Superior temporal gyrus (tissue), 1 donor: Measurements from ENCODE around the gene HYAL1.
"Not testable (repeated sequence)": the region's sequence is repeated elsewhere in the genome, so short reads cannot be mapped to it uniquely, and the experiment has no call there.

Source experiments
- DNase-seq: peaks from one replicate; pipeline ENCODE4 v3.0.0-alpha.2; 2016; ENCODE audit errors: extremely low spot score

The HYAL1 gene

DNA sequence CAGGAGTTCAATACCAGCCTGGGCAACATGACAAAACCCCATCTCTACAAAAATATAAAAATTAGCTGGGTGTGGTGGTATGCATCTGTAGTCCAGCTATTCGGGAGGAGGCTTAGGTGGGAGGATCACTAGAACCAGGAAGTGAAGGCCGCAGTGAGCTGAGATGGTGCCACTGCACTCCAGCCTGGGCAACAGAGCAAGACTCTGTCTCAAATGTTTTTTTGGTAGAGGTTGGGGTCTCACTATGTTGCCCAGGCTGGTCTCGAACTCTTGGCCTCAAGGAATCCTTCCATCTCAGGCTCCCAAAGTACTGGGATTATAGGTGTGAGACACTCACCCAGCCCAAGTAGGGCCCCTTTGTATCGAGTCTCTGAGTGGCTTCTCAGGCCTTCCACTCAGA, 9.3 kb downstream of the HYAL1 start:
- DNase-seq = no peak

DNA sequence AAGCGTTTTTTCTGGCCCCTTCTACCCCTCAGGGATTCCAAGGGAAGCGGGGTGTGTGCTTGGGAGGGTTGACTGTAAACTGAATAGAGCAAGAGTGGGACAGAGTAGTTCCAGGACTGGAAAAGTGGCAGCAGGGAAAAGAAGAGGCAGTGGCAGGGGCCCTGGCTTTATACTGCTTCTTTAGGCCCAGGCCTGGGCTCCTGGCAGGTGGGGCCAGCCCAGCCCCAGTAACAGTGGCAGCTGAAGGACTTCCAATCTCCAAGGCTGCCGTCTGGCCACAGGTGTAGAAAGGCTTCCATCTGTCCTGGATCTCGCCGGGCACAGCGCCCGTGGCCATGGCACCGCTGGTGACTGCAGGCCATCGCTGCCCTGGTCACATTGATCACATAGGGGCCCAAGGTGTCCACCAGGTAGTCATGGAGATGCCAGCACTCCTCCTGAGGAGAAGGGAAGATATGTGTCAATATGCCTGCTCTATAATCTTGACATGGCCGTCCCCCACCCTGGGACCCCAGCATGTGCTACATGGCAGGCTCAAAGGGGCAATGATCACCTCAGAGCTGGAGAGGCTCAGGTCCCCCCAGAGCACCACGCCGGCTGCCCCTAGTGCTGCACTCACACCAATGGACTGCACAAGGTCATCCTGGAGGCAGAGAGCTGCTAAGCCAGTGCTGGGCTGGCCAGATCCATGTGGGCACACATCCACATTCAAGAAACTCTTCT, 10.1 kb downstream of the HYAL1 start:
- DNase-seq = no peak

DNA sequence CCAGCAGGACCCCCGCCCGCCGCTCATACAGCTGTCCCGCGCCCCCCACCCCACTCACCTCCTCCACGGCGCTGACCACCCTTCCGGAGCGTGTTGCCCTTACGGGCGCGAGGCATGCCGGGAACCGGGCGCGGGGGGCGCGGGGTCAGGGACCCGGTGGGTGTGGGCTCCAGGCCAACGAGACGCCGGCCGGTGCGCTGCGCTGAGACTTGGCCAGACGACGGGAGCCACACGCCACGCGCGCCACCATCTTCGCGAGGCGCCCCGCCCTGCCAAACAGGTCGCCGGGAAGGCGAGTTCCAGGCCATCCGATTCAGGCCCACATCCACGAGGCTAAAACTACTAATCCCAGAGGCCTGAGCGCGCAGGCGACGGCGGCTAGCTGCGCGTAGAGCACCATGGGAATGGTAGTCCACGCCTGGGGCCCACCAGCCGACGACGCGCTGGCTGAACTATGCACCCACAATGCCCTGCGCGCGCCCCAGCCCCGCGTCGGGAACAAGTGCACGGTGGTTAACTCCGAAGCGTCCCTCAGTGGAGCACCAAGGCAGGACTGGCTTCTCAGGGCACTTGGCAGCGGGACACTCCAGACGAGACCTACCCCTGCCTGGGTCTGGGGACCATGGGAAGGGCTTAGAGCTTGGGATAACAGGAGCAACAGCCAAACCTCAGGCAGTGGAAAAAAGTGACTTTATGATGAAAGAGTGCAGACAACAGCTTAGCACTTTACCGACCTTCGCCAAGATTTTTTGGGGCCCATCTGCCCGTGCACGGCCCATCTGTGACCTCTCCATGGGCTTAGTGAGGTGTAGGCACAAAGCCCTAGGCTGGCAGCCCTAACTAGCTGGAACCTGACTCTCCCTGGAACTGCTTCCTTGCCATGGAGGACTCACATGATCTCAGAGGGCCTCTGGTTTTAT, 11.0 kb downstream of the HYAL1 start, which contains the start of gene IFRD2:
Gene IFRD2 (minus strand): TSS at position 271 of the 920 bp plus-strand sequence. CDS start 155 bp downstream, at position 116.
- DNase-seq = peak; percentile 98

DNA sequence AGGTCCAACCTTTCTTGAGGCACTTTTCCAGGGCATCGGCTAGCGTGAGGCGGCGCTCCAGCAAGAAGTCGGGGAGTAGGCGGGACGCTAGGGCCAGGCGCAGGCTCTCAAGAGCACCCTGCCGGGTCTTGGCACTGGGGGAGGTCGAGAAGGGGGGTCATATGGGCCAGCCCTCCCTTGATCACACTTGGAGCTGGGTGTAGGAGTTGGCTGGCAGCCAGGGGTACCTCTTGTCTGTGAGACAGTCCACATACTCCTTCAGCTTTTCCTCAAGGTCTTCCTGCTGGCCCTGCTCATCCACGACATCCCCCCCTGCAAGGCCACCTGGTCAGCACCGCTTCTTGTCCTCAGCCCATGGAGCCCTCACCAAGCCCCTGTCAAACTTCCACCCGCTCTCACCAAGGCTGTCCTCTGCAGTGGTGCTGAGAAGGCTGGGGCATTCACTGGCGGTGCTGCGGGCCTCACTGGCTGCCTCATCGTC, 13.2 kb downstream of the HYAL1 start:
- DNase-seq = no peak

DNA sequence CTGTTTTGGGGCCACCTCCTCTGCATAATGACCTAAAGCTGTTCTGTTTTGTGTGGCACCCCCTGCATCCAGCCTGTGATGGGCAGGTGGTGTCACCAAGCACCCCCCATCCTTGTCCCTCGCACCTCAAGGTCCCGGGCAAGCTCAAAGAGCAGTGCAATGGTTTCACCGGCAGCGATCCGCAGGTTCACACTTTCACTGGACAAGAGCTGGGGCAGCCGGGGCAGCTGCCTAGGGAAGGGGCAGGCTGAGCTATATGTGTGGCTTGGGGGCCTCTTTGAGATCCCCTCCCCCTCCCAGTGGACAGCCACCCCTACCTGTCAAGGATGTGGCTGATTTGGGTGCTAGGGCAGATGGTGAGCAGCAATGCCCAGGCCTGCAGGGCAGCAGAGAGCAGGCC, 14.2 kb downstream of the HYAL1 start:
- no peak for DNase-seq

DNA sequence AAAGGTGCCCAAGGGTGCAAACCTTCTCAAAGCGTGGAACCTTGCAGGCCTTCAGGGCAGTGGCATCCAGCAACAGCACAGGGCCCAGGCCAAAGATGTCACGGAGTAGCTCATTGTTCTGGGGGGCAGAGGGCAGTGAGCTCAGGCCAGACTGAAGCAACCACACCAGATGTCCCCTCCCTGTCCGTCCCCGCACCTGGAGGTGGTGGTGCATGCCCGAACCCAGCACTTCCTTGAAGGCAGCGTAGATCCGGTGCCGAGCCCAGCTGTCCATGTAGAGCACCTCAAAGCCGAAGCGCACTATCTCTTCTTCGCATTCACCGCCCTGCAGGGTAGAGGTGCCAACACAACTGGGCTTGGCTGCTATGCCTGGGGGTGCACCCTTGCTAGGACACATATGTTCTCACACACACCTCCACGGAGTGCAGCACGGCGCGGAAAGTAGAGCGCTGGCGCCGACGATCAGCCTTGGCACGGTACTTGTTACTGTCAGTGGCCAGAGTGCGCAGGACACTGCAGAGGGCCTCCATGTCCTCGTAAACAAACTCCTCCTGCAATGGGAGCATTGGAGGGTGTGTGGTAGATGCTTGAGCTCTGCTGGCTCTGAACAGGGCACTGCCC, 14.9 kb downstream of the HYAL1 start:
- DNase-seq = no peak

DNA sequence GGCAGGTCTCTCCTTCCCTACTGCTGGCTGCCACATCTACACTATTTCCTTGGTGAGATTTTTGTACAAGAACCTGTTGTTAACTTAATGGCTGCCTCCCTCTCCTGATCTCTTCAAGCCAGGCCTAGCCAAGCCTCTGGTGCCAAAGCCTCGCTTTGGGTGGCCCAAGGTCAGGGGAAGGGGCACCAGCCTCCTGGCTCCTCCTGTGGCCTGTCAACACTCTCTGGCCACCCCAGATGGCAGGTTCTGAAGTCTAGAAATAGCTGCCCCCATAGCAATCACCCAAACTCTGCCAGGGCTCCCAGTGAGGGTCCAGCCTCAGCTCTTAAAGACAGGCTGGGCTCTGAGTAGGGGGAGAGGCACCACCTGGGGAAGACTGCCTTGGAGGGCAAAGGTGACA, 16.1 kb downstream of the HYAL1 start:
- no peak for DNase-seq

DNA sequence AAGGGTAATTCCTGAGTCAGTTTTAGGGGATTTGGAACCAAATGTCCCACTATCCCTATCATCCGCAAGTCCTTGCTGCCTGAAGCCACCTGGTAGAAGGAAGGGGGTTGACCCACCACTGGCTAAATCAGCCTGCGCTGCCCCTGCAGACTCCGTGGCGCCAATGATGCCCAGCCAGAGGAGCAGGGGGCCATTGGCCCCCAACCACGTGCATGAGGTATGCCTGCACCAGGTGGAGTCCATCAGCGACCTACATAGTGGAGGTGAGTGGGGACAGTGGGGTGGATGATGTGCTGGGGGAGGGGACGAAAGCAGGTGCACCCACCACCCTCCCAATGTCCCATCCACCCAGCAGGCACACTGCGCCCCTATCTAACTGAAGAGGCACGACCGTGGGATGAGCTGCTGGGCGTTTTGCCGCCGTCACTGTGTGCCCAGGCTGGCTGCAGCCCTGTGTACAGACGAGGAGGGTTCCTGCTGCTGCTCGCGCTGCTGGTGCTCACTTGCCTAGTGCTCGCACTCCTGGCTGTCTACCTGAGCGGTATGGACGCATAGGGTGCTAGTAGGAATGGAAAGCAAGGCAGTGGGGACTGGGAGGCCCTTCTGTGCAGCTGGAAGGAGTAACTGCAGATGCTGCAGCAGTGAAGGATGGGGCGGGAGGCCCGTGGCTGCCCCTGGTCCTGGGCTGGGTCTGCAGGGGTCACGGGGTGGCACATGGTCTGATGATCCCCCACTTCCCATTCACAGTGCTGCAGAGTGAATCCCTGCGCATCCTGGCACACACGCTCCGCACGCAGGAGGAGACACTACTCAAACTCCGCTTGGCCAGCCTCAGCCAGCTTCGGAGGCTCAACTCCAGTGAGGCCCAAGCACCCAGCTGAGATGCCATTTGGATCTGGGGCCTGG, 16.8 kb downstream of the HYAL1 start:
- DNase-seq = no peak

DNA sequence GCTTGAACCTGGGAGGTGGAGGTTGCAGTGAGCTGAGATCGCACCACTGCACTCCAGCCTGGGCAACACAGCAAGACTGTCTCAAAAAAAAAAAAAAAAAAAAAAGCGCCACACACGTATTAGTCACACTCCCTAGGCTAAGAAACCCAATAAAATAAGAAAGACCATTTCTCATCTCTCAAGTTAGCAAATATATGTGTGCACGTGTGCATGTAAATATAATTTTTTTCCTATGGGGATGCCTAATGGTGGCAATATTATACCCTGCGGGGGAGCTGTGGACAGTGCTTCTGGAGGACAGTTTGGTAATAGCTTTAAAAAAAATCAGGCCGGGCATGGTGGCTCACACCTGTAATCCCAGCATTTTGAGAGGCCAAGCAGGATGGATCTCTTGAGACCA, 19.3 kb downstream of the HYAL1 start:
- not testable (repeated sequence) for DNase-seq

DNA sequence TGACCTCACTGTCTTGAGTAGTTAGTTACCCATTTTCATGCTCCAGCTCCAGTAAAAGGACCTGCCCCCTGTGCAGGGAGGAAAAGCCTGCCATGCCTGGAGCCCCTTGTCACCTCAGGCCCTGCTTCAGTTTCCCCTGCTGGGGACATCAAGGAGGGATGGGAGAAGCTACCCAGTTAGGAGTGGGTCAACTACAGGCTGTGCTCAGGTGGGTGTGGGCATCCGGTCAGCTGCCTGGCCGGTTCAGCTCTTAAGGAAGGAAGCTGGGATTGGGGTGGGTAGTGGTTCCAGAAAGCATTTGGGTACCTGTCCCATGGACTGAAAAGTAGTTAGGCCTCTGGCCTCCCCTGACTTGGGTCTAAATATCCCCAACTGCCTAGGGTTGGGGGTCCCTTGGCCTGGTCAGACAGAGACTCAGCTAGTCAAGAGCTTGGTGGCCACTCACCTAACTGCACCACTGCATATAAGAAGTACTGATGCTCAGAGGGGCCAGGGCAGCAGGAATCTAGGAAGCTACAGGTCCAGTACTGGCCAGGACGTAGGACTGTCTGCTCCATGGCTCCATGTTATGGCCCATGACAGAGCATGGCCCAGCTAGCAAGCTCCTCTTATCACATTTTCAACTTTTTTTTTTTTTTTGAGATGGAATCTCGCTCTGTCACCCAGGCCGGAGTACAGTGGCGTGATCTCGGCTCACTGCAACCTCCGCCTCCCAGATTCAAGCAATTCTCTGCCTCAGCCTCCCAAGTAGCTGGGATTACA, 23.9 kb downstream of the HYAL1 start:
- no peak for DNase-seq

DNA sequence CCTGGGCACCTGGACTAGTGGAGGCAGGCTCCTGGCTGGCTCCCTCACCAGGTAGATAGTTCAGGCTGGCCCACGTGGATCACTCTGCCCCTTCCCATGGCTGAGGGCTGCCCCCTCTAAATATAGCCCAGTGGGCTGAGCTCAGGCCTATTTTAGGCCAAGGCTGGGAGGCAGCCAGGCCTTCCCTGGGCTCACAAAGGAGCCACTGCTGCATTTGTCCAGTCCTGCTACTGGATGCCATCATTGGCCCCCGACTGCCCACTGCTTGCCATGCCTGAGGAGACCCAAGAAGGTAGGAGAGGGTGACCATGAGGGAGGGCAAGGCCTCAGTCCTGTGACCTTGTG, 24.5 kb downstream of the HYAL1 start, which contains the start of gene LSMEM2:
Gene LSMEM2 (plus strand): TSS at position 208 of the 345 bp plus-strand sequence. CDS start 27 bp downstream, at position 235.
- peak; percentile 26 for DNase-seq

DNA sequence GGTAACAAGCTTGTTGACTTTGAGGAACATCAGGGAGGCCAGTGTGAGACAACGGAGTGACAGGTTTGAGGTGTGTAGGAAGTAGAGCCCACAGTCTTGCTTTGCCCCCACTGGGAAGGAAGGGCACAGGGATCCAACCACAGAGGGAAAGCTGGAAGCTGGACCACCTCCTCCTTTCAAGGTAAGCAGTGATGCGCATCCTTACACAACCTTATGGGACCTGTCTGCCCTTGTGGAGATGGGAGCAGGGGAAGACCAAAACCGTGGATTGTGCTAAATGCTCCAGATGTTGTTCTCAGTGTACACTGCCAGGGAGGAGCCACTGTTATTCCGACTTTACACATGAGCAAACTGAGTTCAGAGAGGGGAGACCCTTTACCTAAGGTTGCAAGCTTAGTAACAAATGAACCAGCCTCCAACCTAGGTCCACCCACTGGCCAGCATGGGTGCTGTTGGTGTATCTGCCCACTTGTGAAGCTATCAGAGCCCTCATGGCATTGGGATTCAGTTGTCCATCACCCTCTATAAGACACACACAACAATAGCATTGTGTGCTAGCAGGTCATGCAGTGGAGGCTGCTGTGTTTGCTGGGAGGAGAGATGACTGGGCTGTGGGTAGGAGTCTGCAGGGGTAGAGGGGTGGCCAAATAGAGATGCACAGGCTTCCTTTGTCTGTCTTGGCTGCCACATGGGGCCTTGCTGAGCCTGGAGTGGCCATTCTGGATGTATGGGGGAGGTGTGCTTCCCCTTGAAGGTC, 25.1 kb downstream of the HYAL1 start:
- peak; percentile 71 for DNase-seq

DNA sequence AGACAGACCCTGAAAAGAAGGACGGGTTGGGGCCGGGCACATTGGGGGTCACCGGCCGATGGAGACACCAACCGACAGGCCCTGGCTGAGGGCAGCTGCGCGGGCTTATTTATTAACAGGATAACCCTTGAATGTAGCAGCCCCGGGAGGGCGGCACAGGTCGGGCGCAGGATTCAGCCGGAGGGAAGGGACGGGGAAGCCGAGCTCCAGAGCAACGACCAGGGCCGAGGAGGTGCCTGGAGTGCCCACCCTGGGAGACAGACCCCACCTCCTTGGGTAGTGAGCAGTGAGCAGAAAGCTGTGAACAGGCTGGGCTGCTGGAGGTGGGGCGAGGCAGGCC, 26.6 kb downstream of the HYAL1 start:
- no peak for DNase-seq

DNA sequence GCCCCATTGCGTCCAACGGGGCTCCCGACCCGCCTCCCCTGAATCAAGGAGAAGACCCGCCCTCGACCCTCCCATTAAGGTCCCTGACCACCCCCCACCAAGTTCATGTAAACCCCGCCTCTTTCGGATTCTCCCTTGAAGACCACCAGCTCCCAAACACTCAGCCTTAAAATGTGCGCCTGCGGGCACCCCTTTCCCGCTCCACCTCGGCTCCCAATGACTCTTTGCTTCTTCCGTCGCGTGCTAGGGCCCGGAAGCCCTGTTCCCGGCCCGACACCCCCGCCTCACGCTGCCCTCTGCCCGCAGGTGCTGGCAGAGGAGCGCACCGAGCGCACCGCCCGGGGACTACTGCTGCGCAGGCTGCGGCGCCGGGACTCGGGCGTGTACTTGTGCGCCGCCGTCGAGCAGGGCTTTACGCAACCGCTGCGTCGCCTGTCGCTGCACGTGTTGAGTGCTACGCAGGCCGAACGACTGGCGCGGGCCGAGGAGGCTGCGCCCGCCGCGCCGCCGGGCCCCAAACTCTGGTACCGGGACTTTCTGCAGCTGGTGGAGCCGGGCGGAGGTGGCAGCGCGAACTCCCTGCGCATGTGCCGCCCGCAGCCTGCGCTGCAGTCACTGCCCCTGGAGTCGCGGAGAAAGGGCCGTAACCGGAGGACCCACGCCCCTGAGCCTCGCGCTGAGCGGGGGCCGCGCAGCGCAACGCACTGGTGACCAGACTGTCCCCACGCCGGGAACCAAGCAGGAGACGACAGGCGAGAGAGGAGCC, 27.2 kb downstream of the HYAL1 start:
- DNase-seq = no peak

DNA sequence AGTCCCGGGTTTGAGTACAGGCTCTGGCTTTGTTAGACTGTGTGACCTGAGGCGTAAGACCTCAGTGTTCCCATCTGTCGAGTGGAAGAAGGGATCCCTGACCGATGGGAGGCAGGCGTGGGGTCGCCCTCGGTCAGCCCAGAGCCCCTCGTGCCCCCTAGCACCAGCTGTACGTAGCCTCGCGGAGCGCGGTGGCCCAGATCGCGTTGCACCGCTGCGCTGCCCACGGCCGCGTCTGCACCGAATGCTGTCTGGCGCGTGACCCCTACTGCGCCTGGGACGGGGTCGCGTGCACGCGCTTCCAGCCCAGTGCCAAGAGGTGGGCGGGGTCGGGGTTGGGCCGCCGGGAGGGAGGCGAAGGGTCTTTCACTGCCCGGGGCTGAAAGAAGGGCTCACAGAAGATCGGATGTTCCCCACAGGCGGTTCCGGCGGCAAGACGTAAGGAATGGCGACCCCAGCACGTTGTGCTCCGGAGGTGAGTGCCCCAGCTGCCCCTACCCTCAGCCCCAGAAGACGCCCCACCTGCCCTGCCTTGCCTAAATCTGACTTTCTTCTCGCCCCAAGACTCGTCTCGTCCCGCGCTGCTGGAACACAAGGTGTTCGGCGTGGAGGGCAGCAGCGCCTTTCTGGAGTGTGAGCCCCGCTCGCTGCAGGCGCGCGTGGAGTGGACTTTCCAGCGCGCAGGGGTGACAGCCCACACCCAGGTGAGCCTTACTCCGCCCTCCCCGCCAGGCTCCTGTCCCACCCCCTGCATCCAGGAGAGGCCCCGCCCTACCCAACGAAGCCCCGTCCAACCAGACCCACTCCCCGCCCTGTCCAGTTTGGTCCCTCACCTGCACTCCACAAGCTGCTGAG, 28.0 kb downstream of the HYAL1 start:
- no peak for DNase-seq

DNA sequence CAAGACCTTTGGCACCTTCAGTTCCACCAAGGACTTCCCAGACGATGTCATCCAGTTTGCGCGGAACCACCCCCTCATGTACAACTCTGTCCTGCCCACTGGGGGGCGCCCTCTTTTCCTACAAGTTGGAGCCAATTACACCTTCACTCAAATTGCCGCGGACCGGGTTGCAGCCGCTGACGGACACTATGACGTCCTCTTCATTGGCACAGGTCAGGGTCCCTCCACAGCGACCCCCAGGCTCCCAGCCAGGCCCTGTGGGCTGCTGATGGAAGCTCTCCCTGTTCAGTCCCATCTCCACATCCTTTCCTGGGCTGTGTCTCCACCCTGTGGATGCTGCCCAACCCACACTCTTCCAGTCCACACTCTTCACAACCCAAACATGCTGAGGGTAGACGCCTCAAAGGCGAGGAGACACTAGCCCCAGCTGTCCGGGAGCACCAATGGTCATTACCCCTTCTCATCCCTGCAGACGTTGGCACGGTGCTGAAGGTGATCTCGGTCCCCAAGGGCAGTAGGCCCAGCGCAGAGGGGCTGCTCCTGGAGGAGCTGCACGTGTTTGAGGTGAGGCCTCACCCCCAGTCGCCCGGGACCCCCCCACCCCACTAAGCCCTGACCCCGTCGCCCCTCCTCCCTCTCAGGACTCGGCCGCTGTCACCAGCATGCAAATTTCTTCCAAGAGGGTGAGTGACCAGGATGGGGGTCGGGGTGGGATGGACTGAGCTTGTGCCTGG, 28.8 kb downstream of the HYAL1 start:
- peak; percentile 51 for DNase-seq

DNA sequence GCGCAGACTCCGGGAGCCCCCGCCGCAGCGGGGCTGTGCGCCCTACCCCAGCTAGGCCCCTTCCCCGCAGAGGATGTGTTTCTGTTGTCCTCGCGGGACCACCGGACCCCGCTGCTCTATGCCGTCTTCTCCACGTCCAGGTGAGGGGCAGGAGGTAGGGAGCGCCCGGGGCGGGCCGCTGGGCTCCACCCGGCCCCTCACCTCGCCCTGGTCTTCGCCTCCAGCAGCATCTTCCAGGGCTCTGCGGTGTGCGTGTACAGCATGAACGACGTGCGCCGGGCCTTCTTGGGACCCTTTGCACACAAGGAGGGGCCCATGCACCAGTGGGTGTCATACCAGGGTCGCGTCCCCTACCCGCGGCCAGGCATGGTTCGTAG, 29.7 kb downstream of the HYAL1 start:
- DNase-seq = no peak
